IMR-90 (cell line): ENCODE measurements around the gene NEFH. TPM values are rescaled to one million over a fixed set of nuclear protein-coding genes. Genes with fewer than 3 reads are reported as not detected.

Source experiments
- ATAC-seq: fragments of 200-7000 bp; cut with Tn5 transposase; 2 replicates; pipeline ENCODE4 v1.9.1; 2020; ENCODE audit warnings: low read depth, mild to moderate bottlenecking, moderate library complexity
- BruUV-seq: library from RNA; stranded (reverse); fragments of 400-500 nt; replicated peaks from 2 replicates; lab custom pipeline; 2021; lab: Mats Ljungman, UMichigan
- CTCF ChIA-PET: fragments of 300-600 bp; formaldehyde crosslinking; extraction: SDS; loops from one replicate; lab custom pipeline; 2021; ENCODE audit warnings: antibody characterized with exemption; lab: Yijun Ruan, JAX
- POLR2A ChIA-PET: fragments of 300-600 bp; sonication (Branson Sonifier 250); formaldehyde crosslinking; loops from one replicate; lab custom pipeline; 2022; ENCODE audit warnings: antibody characterized with exemption; ENCODE audit not compliant: unreplicated experiment; lab: Charles Lee
- DNase-seq: peaks from one replicate; pipeline ENCODE4 v3.0.0; 2013
- H2AFZ ChIP-seq: replicated peaks from 2 replicates; pipeline ENCODE3; 2013; ENCODE audit warnings: low read length, mild to moderate bottlenecking; ENCODE audit not compliant: poor library complexity
- H2AK5ac ChIP-seq: 2 replicates; pipeline ENCODE4 v1.6.1; 2013; ENCODE audit warnings: low read depth, low read length, inconsistent platforms
- H2AK9ac ChIP-seq: replicated peaks from 2 replicates; pipeline ENCODE3; 2013; ENCODE audit warnings: mild to moderate bottlenecking, low read depth, low read length, moderate library complexity; ENCODE audit not compliant: poor library complexity
- H2BK120ac ChIP-seq: 2 replicates; pipeline ENCODE4 v1.6.1; 2013; ENCODE audit warnings: low read depth, low read length, inconsistent platforms
- H2BK15ac ChIP-seq: 3 replicates; pipeline ENCODE4 v1.6.1; 2013; ENCODE audit warnings: low read depth, low read length, inconsistent platforms
- H2BK20ac ChIP-seq: 2 replicates; pipeline ENCODE4 v1.6.1; 2013; ENCODE audit warnings: low read depth, mild to moderate bottlenecking, inconsistent platforms, low read length, moderate library complexity
- H2BK5ac ChIP-seq: 2 replicates; pipeline ENCODE4 v1.6.1; 2013; ENCODE audit warnings: mild to moderate bottlenecking, low read depth, low read length, inconsistent platforms; ENCODE audit not compliant: poor library complexity, severe bottlenecking
- H3K14ac ChIP-seq: replicated peaks from 2 replicates; pipeline ENCODE4 v1.6.1; 2013; ENCODE audit warnings: low read depth, low read length, inconsistent platforms
- H3K18ac ChIP-seq: 2 replicates; pipeline ENCODE4 v1.6.1; 2013; ENCODE audit warnings: low read depth, low read length, control low read depth
- H3K23ac ChIP-seq: 2 replicates; pipeline ENCODE4 v1.6.1; 2013; ENCODE audit warnings: low read depth, low read length, inconsistent platforms
- H3K27ac ChIP-seq: 2 replicates; pipeline ENCODE4 v1.5.1; 2013; ENCODE audit warnings: mild to moderate bottlenecking, control low read depth, low read length; ENCODE audit not compliant: insufficient read depth
- H3K27me3 ChIP-seq: 2 replicates; pipeline ENCODE4 v1.6.1; 2013; ENCODE audit warnings: low read length; ENCODE audit not compliant: control insufficient read depth, insufficient read depth
- H3K36me3 ChIP-seq: 2 replicates; pipeline ENCODE4 v1.6.1; 2013; ENCODE audit warnings: low read length, mixed read lengths; ENCODE audit not compliant: control insufficient read depth, insufficient read depth
- H3K4ac ChIP-seq: 2 replicates; pipeline ENCODE4 v1.6.1; 2013; ENCODE audit warnings: low read depth, low read length, inconsistent platforms
- H3K4me1 ChIP-seq: 2 replicates; pipeline ENCODE4 v1.6.1; 2013; ENCODE audit warnings: low read length, mixed read lengths; ENCODE audit not compliant: control insufficient read depth, insufficient read depth
- H3K4me2 ChIP-seq: 2 replicates; pipeline ENCODE4 v1.6.1; 2013; ENCODE audit warnings: low read depth, mild to moderate bottlenecking, control low read depth, low read length, moderate library complexity
- H3K4me3 ChIP-seq: 2 replicates; pipeline ENCODE4 v1.5.1; 2013; ENCODE audit warnings: low read depth, mild to moderate bottlenecking, control low read depth, low read length, moderate library complexity; ENCODE audit not compliant: insufficient read depth
- H3K56ac ChIP-seq: 2 replicates; pipeline ENCODE4 v1.6.1; 2013; ENCODE audit warnings: low read length, inconsistent platforms; ENCODE audit not compliant: insufficient read depth; ENCODE audit errors: extremely low read depth
- H3K79me1 ChIP-seq, 2 experiments: 2 replicates each; pipeline ENCODE4 v1.6.1; 2013; ENCODE audit warnings: low read length in 2 of 2, inconsistent platforms in 1 of 2, low read depth in 1 of 2
- H3K9ac ChIP-seq: 2 replicates; pipeline ENCODE4 v1.6.1; 2013; ENCODE audit warnings: low read depth, low read length, control low read depth
- H3K9me1 ChIP-seq: 2 replicates; pipeline ENCODE4 v1.6.1; 2013; ENCODE audit warnings: low read length, inconsistent platforms; ENCODE audit not compliant: insufficient read depth
- H3K9me3 ChIP-seq: 2 replicates; pipeline ENCODE4 v1.6.1; 2013; ENCODE audit warnings: low read length; ENCODE audit not compliant: control insufficient read depth, insufficient read depth
- H4K20me1 ChIP-seq: 2 replicates; pipeline ENCODE4 v1.6.1; 2013; ENCODE audit warnings: low read length, inconsistent platforms; ENCODE audit not compliant: insufficient read depth
- H4K5ac ChIP-seq: 2 replicates; pipeline ENCODE4 v1.6.1; 2013; ENCODE audit warnings: mild to moderate bottlenecking, low read depth, low read length, control low read depth
- H4K8ac ChIP-seq, 2 experiments: 2 replicates each; pipeline ENCODE4 v1.6.1; 2013; ENCODE audit warnings: low read depth in 2 of 2, low read length in 2 of 2, control low read depth in 1 of 2, inconsistent platforms in 1 of 2
- H4K91ac ChIP-seq: 2 replicates; pipeline ENCODE4 v1.6.1; 2013; ENCODE audit warnings: low read depth, low read length, inconsistent platforms; ENCODE audit not compliant: insufficient read depth
- BHLHE40 ChIP-seq: fragments of 150-350 bp; IDR thresholded peaks from 2 replicates; pipeline ENCODE4 v1.6.1; 2016; ENCODE audit warnings: mild to moderate bottlenecking, low read depth, low read length
- CEBPB ChIP-seq: IDR thresholded peaks from 2 replicates; pipeline ENCODE4 v1.6.1; 2012; ENCODE audit warnings: low read depth, low read length, improper control_type of control experiment
- CHD1 ChIP-seq: IDR thresholded peaks from 2 replicates; pipeline ENCODE4 v1.6.1; 2012; ENCODE audit warnings: low read depth, low read length, improper control_type of control experiment
- ELK1 ChIP-seq: fragments of 150-350 bp; IDR thresholded peaks from 2 replicates; pipeline ENCODE4 v1.6.1; 2016; ENCODE audit warnings: low read depth, mild to moderate bottlenecking, low read length, moderate library complexity, borderline replicate concordance
- FOS ChIP-seq: fragments of 150-350 bp; IDR thresholded peaks from 2 replicates; pipeline ENCODE4 v1.6.1; 2016; ENCODE audit warnings: low read depth, low read length
- MAFK ChIP-seq: IDR thresholded peaks from 2 replicates; pipeline ENCODE4 v1.6.1; 2012; ENCODE audit warnings: low read depth, low read length, improper control_type of control experiment
- MAZ ChIP-seq: IDR thresholded peaks from 2 replicates; pipeline ENCODE4 v1.6.1; 2012; ENCODE audit warnings: low read depth, mild to moderate bottlenecking, low read length, improper control_type of control experiment, moderate library complexity, borderline replicate concordance
- MXI1 ChIP-seq: IDR thresholded peaks from 2 replicates; pipeline ENCODE4 v1.6.1; 2012; ENCODE audit warnings: low read depth, mild to moderate bottlenecking, low read length, moderate library complexity, borderline replicate concordance
- NFE2L2 ChIP-seq: fragments of 150-350 bp; IDR thresholded peaks from 2 replicates; pipeline ENCODE4 v1.6.1; 2016; ENCODE audit warnings: low read depth, mild to moderate bottlenecking, low read length
- POLR2A ChIP-seq: IDR thresholded peaks from 2 replicates; pipeline ENCODE4 v1.6.1; 2012; ENCODE audit warnings: mild to moderate bottlenecking, low read depth, low read length
- RAD21 ChIP-seq: IDR thresholded peaks from 2 replicates; pipeline ENCODE4 v1.6.1; 2012; ENCODE audit warnings: low read length, improper control_type of control experiment
- RCOR1 ChIP-seq: IDR thresholded peaks from 2 replicates; pipeline ENCODE4 v1.6.1; 2012; ENCODE audit warnings: mild to moderate bottlenecking, low read length, improper control_type of control experiment; ENCODE audit not compliant: insufficient replicate concordance
- RFX5 ChIP-seq: IDR thresholded peaks from 2 replicates; pipeline ENCODE4 v1.8.0; 2012; ENCODE audit warnings: low read depth, mild to moderate bottlenecking, low read length, moderate library complexity
- SMC3 ChIP-seq: fragments of 150-350 bp; IDR thresholded peaks from 2 replicates; pipeline ENCODE4 v1.6.1; 2016; ENCODE audit warnings: low read depth, mild to moderate bottlenecking, antibody characterized with exemption, low read length, moderate library complexity
- WGBS, 2 experiments: methylation state at CpG; one replicate each; pipeline versions ENCODE4 v1.1.5 to v1.1.7; 2013; ENCODE audit warnings: missing lambda C conversion rate in 2 of 2; ENCODE audit not compliant: insufficient read length in 1 of 2; ENCODE audit errors: extremely low coverage in 2 of 2; 5-methylcytosine and 5-hydroxymethylcytosine counted together
- dilution Hi-C: fragments of 300-500 bp; cut with HindIII; formaldehyde crosslinking; loops from one replicate; pipeline ENCODE4 v1.14.3; 2018; ENCODE audit warnings: low sequenced_read_pairs; ENCODE audit not compliant: unreplicated experiment
- in situ Hi-C: fragments of 300-500 bp; cut with MboI; formaldehyde crosslinking; loops from 3 replicates; pipeline ENCODE4 v1.14.3; 2019; ENCODE audit warnings: low sequenced_read_pairs, inconsistent platforms, mixed read lengths
- intact Hi-C: fragments of 100-400 bp; cut with micrococcal nuclease; formaldehyde crosslinking; loops from 2 replicates; pipeline ENCODE4 v1.10.0; 2022
- polyA plus RNA-seq, 3 experiments: library from polyadenylated mRNA; depleted of rRNA; stranded (reverse); fragments of >200 nt; gene quantifications; 2 replicates each; pipeline ENCODE4 v1.2.3, GENCODE V29; 2012; ENCODE audit warnings: low replicate concordance in 1 of 3
- total RNA-seq: library from RNA; depleted of rRNA; stranded (reverse); fragments of >200 nt; gene quantifications from 2 replicates; pipeline ENCODE4 v1.2.3, GENCODE V29; 2012
- TF ChIP-seq, protein P1 (sequence below): conservative IDR thresholded peaks from 2 replicates; pipeline ENCODE4 v1.5.1; 2012; ENCODE audit warnings: mild to moderate bottlenecking, low read depth, low read length, improper control_type of control experiment
- TF ChIP-seq, protein P2 (sequence below): fragments of 150-350 bp; IDR thresholded peaks from 2 replicates; pipeline ENCODE4 v1.6.1; 2017; ENCODE audit warnings: mild to moderate bottlenecking, antibody characterized with exemption, low read length, low read depth

NEFH gene
- total and polyA plus RNA-seq, 2 of the 4 experiments (the other 2 are of a cell fraction) = 1.3 to 2.9 TPM

GRCh38 chr22:29485448-29485847 is 5.4 kb downstream of the NEFH start:
- H3K18ac ChIP-seq = no peak overlapping the region
- H3K9me1 ChIP-seq = no peaks in the 10 kb centered on the region
- H3K4ac ChIP-seq = no peak overlapping the region
- no peaks in the 10 kb centered on the region for H3K4me1 ChIP-seq
- H2BK120ac ChIP-seq = no peak overlapping the region
- no peak overlapping the region for H3K23ac ChIP-seq
- H2AFZ ChIP-seq = no peak overlapping the region
- H3K9ac ChIP-seq = no peak overlapping the region
- POLR2A ChIA-PET = no interaction called here
- DNase-seq (no peak), ATAC-seq (no peak)
- in situ Hi-C loops = no loop called here
- no peaks in the 10 kb centered on the region for H3K79me1 ChIP-seq
- TF ChIP-seq NFE2L2 (no peak), RCOR1 (no peak), CHD1 (no peak), MAFK (no peak), FOS (no peak), MXI1 (no peak), SMC3 (no peak), BHLHE40 (no peak), RAD21 (no peak), MAZ (no peak), CEBPB (no peak), ELK1 (no peak), POLR2A (no peak), RFX5 (no peak)
- TF ChIP-seq, protein P1, sequence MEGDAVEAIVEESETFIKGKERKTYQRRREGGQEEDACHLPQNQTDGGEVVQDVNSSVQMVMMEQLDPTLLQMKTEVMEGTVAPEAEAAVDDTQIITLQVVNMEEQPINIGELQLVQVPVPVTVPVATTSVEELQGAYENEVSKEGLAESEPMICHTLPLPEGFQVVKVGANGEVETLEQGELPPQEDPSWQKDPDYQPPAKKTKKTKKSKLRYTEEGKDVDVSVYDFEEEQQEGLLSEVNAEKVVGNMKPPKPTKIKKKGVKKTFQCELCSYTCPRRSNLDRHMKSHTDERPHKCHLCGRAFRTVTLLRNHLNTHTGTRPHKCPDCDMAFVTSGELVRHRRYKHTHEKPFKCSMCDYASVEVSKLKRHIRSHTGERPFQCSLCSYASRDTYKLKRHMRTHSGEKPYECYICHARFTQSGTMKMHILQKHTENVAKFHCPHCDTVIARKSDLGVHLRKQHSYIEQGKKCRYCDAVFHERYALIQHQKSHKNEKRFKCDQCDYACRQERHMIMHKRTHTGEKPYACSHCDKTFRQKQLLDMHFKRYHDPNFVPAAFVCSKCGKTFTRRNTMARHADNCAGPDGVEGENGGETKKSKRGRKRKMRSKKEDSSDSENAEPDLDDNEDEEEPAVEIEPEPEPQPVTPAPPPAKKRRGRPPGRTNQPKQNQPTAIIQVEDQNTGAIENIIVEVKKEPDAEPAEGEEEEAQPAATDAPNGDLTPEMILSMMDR = no peak
- TF ChIP-seq, protein P2, sequence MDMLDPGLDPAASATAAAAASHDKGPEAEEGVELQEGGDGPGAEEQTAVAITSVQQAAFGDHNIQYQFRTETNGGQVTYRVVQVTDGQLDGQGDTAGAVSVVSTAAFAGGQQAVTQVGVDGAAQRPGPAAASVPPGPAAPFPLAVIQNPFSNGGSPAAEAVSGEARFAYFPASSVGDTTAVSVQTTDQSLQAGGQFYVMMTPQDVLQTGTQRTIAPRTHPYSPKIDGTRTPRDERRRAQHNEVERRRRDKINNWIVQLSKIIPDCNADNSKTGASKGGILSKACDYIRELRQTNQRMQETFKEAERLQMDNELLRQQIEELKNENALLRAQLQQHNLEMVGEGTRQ = no peak
- H4K91ac ChIP-seq = no peak overlapping the region
- no peak overlapping the region for H3K14ac ChIP-seq
- no peak overlapping the region for H2BK20ac ChIP-seq
- no peak overlapping the region for H2BK5ac ChIP-seq
- no peak overlapping the region for H4K5ac ChIP-seq
- H2AK9ac ChIP-seq = no peak overlapping the region
- dilution Hi-C loops = no loop called here
- H3K9me3 ChIP-seq = no peaks in the 10 kb centered on the region
- no peak overlapping the region for H3K4me3 ChIP-seq
- no peaks in the 10 kb centered on the region for H4K20me1 ChIP-seq
- H3K4me2 ChIP-seq = no peak overlapping the region
- peaks cover 19% of the 10 kb centered on the region for H3K27me3 ChIP-seq
- no TSS peak for BruUV-seq
- H2BK15ac ChIP-seq = no peak overlapping the region
- 93% methylated on average over 5 of the region's 8 CpGs; no CpG with 5 or more reads in 1 of the 2 experiments for WGBS, 2 experiments
- no peak overlapping the region for H2AK5ac ChIP-seq
- H3K27ac ChIP-seq = no peak overlapping the region
- no peaks in the 10 kb centered on the region for H3K36me3 ChIP-seq
- intact Hi-C loops = no loop called here
- CTCF ChIA-PET = no interaction called here
- no peak overlapping the region for H4K8ac ChIP-seq
- H3K56ac ChIP-seq = no peak overlapping the region
